Duodenal mucosa (tissue), 2 donors: Measurements from ENCODE around the gene GRK2.

ENCODE experiments used
- H3K27ac ChIP-seq: one replicate; pipeline ENCODE4 v1.7.0; 2013; ENCODE audit warnings: low read depth, low read length
- H3K27me3 ChIP-seq, 2 donors: one replicate each; pipeline ENCODE4 v1.7.0; 2013; ENCODE audit warnings: low read length in 2 of 2, control low read depth in 1 of 2; ENCODE audit not compliant: insufficient read depth in 2 of 2, control insufficient read depth in 1 of 2
- H3K36me3 ChIP-seq, 2 donors: one replicate each; pipeline ENCODE4 v1.7.0; 2013; ENCODE audit warnings: low read length in 2 of 2, control low read depth in 1 of 2; ENCODE audit not compliant: insufficient read depth in 2 of 2, control insufficient read depth in 1 of 2
- H3K4me1 ChIP-seq, 2 donors: one replicate each; pipeline ENCODE4 v1.7.0; 2013; ENCODE audit warnings: low read length in 2 of 2, control low read depth in 1 of 2; ENCODE audit not compliant: insufficient read depth in 2 of 2, control insufficient read depth in 1 of 2
- H3K4me3 ChIP-seq, 2 donors: one replicate each; pipeline ENCODE4 v1.7.0; 2013; ENCODE audit warnings: low read length in 2 of 2, low read depth in 1 of 2
- H3K9ac ChIP-seq, 2 donors: one replicate each; pipeline ENCODE4 v1.7.0; 2013; ENCODE audit warnings: low read length in 2 of 2, low read depth in 1 of 2
- H3K9me3 ChIP-seq, 2 donors: one replicate each; pipeline ENCODE4 v1.7.0; 2013; ENCODE audit warnings: low read length in 2 of 2, control low read depth in 1 of 2; ENCODE audit not compliant: control insufficient read depth in 1 of 2

Gene GRK2

GRCh38 chr11:67262731-67263675 lies 3.3 kb upstream of the GRK2 start:
- H3K4me3 ChIP-seq = peak overlapping the region in 1 of 2 donors; percentile 43
- H3K9ac ChIP-seq = peak overlapping the region; percentile 22 to 49
- peaks cover 18 to 32% of the 10 kb centered on the region in 2 donors for H3K4me1 ChIP-seq
- no peaks in the 10 kb centered on the region for H3K27me3 ChIP-seq
- H3K27ac ChIP-seq = no peak overlapping the region
- H3K9me3 ChIP-seq = no peaks in the 10 kb centered on the region
- H3K36me3 ChIP-seq = no peaks in the 10 kb centered on the region

DNA sequence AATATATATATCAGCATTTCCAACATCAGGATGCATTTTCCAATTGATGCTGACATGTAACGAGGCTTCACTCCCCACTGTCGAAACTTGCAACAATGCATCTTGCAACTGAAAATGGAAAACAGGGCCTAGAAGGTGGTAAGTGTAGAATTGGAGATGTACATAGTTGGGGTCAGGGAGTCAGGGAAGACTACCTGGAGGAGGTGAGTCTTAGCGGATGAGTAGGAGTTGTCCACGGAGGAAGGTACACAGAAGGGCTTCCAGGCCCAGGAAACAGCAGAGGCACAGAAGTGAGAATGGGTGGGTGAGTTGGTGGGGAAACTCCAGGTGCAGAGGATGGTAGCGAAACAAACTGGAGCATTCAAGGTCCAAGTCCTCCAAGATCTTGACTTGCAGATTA lies 2.0 kb upstream of the GRK2 start:
- no peak overlapping the region for H3K27ac ChIP-seq
- peaks cover 31 to 45% of the 10 kb centered on the region in 2 donors for H3K4me1 ChIP-seq

DNA sequence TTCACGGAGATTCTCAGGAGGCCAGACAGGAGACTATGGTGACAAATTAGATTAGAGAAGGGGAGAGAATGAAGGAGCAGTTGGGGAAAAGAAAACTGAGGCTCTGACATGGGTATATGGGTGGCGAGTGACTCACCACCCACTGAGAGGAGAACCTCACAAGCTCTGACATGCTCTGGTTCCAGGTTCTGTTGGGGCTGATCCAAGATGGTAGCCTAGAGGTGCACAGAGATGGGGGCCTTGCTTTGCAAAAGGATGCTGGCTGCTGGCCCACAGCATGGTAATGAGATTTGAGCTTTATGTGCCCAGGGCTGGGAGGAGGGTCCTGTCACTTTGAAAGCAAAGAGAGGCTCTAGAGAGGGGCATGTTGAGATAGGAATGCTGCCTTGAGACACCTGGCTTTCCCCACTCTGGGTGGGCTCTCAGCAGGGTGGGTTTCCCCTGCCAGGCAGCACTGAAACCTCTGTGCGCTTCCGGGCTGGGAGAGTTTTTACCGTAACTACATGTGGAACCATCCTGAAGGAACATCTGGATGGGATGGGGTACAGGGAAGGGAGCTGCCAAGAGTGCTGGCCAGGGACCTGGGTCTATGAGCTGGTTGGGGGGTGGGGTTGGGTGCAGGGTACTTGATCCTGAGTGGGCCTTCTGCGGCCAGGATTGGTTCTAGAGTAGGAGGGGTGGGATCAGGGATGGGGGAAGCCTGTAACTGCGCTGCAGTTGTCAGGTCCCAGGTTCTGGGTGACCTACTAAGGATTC lies 1.2 kb upstream of the GRK2 start:
- no peak overlapping the region for H3K9ac ChIP-seq
- peaks cover 39 to 53% of the 10 kb centered on the region in 2 donors for H3K4me1 ChIP-seq
- no peaks in the 10 kb centered on the region for H3K27me3 ChIP-seq
- peaks cover 5 to 6% of the 10 kb centered on the region in 2 donors for H3K36me3 ChIP-seq
- H3K9me3 ChIP-seq = no peaks in the 10 kb centered on the region
- no peak overlapping the region for H3K4me3 ChIP-seq
- H3K27ac ChIP-seq = no peak overlapping the region

More for the DNA sequence above, 2.0 kb upstream of the GRK2 start:
- H3K9me3 ChIP-seq = no peaks in the 10 kb centered on the region
- H3K4me3 ChIP-seq = no peak overlapping the region
- H3K27me3 ChIP-seq = no peaks in the 10 kb centered on the region
- H3K36me3 ChIP-seq = peaks cover under 1 to 6% of the 10 kb centered on the region in 2 donors
- H3K9ac ChIP-seq = no peak overlapping the region

- Histone ChIP-seq H3K27me3 (no peaks in the 10 kb centered on the region), H3K9me3 (no peaks in the 10 kb centered on the region), H3K9ac (peak overlapping the region in 1 of 2 donors; percentile 70), H3K4me3 (peak overlapping the region in 1 of 2 donors; percentile 25), H3K36me3 (peaks cover 5 to 8% of the 10 kb centered on the region in 2 donors), H3K4me1 (peaks cover 47 to 60% of the 10 kb centered on the region in 2 donors), H3K27ac (no peak overlapping the region)
Measured at GRCh38 chr11:67265633-67266448, 432 bp upstream of the GRK2 start.

DNA sequence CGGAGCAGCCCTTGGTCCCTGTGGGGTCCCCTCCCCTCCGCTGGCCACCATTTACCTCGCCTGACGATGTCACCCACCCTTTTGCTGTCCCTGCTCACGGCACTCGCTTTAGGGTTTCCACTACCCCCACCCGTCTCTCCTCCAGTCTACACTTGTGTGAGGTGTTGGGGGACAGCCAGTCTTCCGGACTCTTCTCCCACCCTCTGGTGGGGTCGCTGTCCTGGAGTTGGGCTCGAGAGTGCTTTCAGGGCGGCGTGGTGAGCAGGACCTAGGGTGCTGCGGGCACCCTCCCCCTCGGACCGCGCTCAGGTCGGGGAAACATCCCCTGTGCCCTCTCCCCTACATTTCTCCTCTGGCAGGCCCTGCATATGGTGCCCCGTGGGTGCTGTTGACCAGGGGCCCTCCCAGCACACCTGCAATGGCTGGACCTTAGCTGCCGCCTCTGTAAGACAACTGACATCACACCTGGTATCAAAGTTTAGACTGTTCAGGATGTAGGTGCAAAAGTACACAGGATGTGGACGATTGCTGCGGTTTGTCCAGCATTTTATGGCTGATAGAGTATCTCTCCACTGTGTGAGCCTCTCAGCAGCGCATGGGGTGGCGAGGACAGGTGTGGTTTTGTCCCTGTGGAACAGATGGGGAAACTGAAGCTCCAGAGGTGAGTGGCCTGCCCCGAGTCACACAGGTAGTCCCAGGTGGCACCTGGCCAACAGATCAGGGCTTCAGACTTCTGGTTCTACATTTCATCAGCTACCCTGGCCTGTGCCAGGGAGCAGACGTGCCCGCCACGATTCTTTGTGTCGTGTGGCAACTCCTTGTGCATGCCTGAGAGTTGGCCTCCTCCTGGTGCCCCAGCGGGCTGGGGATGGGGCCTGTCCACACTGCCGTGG lies 1.2 kb downstream of the GRK2 start:
- H3K27ac ChIP-seq = peak overlapping the region; percentile 90
- no peaks in the 10 kb centered on the region for H3K27me3 ChIP-seq
- H3K9me3 ChIP-seq = no peaks in the 10 kb centered on the region
- peaks cover 60 to 67% of the 10 kb centered on the region in 2 donors for H3K4me1 ChIP-seq
- peak overlapping the region; percentile 79 to 94 for H3K4me3 ChIP-seq
- H3K36me3 ChIP-seq = peaks cover 10 to 24% of the 10 kb centered on the region in 2 donors
- peak overlapping the region; percentile 94 to 95 for H3K9ac ChIP-seq

DNA sequence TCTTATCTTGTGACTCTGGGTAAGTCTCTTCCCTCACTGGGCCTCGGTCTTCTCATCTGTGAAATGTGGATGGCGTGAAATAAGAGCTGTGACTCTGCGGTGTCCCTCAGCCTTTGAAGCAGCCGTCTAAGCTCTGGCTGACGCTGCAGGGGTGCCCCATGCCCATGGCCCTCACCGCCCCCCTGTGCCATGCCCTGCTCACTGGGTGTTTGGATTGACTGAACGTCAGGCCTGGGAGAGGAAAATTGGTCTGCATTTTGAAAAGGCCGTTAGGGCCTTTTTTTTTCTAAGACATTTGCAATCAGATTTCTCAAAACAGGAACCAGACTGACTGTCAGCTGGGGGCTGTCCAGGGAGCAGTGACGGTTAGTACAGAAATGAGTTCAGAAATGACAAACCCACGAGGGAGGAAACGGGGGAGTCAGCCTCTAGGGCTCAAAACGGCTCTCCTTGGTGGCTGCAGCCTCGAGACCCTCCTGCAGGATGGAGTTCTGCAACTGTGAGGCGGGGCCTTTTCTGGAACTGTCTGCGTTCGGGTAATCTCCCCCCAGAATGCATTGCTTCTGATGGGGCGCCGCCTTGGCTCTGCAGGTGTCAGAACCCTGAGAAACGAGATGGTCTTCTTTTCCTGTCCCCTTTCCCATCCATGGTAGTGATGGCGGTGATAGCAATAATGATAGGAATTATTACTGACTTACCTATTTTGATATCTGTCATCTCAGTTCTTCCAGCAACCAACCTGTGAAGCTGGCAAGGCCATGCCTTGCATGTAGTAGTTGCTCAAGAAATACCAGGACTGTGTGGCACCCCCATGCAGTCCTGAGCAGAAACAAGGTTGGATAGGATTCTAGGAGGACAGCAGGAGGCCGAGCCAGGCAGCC lies 2.0 kb downstream of the GRK2 start:
- Histone ChIP-seq H3K9ac (peak overlapping the region; percentile 94 to 95), H3K27ac (peak overlapping the region; percentile 90), H3K4me1 (peaks cover 60 to 68% of the 10 kb centered on the region in 2 donors), H3K27me3 (no peaks in the 10 kb centered on the region), H3K4me3 (peak overlapping the region; percentile 79 to 94), H3K9me3 (no peaks in the 10 kb centered on the region), H3K36me3 (peaks cover 10 to 31% of the 10 kb centered on the region in 2 donors)

- peak overlapping the region in 1 of 2 donors; percentile 58 for H3K9ac ChIP-seq
- H3K27me3 ChIP-seq = no peaks in the 10 kb centered on the region
- peak overlapping the region; percentile 61 for H3K27ac ChIP-seq
- peaks cover 61 to 72% of the 10 kb centered on the region in 2 donors for H3K4me1 ChIP-seq
- no peaks in the 10 kb centered on the region for H3K9me3 ChIP-seq
- H3K36me3 ChIP-seq = peaks cover 10 to 31% of the 10 kb centered on the region in 2 donors
- H3K4me3 ChIP-seq = peak overlapping the region; percentile 79 to 94
Measured at GRCh38 chr11:67268962-67269268, 2.6 kb downstream of the GRK2 start.

- Histone ChIP-seq H3K27ac (peak overlapping the region; percentile 61), H3K9me3 (no peaks in the 10 kb centered on the region), H3K4me1 (peaks cover 63 to 79% of the 10 kb centered on the region in 2 donors), H3K36me3 (peaks cover 10 to 31% of the 10 kb centered on the region in 2 donors), H3K27me3 (no peaks in the 10 kb centered on the region), H3K9ac (peak overlapping the region; percentile 33 to 58), H3K4me3 (peak overlapping the region; percentile 79 to 94)
Measured at GRCh38 chr11:67269401-67270255, 3.4 kb downstream of the GRK2 start.
